GM19455 (cell line): ENCODE results near the gene MROH2B.
"Not testable (repeated sequence)": the region's sequence is repeated elsewhere in the genome, so short reads cannot be mapped to it uniquely, and the experiment has no call there.

Source experiments
- ATAC-seq: cut with Tn5 transposase; IDR thresholded peaks from one replicate; pipeline ENCODE4 v1.9.1; 2021; ENCODE audit not compliant: unreplicated experiment

Gene MROH2B

DNA sequence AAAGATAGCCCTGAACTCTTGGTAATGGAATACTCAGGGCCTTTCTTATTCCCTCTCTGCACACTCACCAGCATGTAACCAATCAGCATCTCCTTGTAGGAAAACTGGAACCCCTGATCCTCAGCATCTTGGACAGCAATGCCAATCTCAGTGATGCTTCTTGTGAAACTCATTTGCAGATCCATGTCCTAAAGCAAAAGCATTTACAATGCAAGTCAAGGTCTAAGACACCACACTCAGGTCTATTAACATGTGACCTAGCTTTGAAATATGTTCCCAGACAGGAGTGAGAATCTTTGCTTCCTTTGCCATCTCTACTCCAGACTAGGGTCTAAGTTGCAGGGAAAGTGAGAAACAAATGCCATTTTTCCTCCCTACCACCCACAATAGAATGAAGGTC, 38.2 kb downstream of the MROH2B start:
- ATAC-seq, result no peak

DNA sequence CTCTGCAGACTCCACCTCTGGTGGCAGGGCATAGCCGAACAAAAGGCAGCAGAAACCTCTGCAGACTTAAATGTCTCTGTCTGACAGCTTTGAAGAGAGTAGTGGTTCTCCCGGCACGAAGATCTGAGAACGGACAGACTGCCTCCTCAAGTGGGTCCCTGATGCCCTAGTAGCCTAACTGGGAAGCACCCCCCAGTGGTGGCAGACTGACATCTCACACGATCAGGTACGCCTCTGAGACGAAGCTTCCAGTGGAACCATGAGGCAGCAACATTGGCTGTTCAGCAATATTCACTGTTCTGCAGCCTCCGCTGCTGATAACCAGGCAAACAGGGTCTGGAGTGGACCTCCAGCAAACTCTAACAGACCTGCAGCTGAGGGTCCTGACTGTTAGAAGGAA, 48.5 kb downstream of the MROH2B start:
- ATAC-seq, result not testable (repeated sequence)

DNA sequence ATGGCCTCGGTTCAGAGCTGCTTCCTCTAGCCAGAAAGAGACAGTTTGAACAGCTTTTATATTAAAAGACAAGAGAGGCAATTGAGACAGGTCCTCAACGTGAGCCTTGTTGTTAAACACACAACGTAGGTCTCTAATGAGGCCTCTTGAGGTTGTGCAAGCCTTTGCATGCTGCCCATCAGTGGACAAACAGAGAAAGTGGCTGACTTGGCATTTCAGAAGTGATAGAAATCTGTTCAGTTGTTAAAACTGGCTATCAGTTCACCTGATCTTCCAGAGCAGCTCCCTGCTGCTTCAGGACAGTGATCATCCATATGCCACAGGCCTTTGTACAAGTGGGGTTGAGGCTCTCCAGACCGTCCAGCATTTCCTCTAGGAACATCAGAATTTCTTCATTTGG, 58.8 kb downstream of the MROH2B start:
- no peak for ATAC-seq

DNA sequence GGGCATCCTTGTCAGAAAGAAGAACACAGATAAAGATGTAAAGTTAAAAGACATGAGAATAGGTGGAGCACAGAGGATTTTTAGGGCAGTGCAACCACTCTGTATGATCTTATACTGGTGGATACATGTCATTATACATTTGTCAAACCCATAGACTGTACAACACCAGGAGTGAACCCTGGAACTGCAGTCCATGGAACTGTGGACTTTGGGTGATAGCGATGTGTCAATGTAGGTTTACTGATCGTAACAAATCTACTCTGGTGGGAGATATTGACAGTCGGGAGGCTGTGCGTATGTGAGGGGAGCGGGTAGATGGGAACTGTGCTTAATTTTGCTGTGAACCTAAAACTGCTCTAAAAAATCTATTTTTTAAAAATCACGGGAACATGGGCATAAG, 60.6 kb downstream of the MROH2B start:
- no peak for ATAC-seq

DNA sequence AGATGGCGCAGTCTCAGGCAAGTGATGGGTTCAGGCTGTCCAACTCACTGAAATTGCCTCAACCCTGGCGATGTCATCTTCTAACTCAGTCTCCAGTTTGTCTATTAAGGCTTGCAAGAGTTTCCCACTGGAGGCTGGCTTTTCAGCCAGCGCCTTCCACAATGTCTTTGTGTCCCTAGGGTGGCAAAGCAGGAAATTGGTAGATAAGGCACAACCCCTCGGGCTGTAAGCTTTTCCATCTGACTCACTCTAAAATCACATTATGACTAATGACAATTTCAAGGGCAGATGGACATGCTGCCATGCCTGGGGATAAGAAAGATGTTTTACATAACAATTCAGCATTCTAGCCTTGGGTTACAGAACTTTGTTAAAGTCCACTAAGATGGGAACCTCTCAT, 61.9 kb downstream of the MROH2B start:
- no peak for ATAC-seq

DNA sequence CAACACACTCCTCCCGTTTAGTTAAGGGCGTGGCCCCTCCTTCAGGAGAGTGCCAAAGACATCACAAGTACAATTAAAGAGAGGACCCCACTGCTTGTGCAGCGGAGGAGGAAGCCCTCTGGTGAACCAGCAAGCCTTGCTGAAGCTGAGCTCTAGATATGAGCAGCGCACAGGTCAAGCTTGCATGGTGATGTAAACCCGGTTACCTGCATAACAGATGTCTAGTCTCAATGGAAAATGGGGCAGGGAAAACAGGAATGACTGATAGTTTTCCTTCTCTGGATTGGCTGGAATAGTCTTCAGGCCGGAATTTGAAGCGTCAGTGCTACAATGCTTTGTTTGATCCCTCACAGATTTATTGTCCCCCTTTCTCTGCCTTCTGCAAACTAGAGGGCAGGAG, 66.2 kb downstream of the MROH2B start:
- no peak for ATAC-seq

DNA sequence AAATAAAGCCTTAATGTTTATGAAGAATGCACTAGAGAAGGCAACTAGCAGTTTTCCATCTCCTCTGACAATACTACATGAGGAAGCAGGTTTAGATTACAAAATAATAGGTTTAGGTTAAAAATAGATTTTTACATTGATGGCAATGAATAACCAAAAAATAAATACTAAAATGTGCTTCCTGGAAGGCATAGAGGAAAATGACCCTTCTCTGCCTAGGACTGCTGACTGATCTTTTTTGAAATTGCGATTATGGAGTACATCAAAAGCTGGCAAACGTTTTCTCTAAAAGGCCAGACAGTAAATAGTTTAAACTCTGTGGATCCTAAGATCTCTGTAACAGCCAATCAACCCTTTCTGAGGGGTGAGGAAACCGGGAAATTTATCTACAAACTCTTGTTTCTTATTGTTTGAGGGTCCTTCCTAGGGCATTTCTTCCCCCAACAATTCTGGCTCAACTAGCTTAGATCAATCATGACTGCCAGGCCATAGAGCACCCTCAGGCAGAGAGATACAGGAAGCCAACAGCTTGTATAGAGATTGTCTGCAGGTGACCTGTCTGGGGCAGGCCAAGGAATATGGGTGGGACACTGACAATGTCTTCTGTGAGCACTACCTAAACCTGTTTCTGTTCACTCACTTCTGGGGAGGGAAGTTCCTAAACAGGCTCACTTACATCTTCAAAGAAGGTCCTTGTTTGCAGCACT, 67.3 kb downstream of the MROH2B start:
- ATAC-seq, result no peak

DNA sequence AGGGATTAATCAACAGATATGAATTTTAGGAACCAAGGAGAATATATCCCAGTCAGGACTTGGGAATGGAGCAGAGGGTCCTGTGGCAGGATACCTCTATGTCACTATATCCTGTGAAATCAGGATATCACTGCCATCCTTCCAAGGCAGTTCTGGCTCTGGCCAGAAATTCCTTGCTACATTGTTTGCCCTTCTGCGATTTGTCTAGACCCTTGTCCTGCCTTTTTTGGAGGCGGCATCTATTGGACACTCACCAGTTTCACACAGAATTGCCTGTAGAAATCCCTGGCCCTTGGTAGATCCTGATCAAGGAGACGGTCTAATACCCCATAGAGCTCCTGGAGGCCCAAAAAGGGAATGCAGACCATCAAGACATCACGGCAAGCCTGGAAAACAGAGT, 71.2 kb downstream of the MROH2B start:
- no peak for ATAC-seq

DNA sequence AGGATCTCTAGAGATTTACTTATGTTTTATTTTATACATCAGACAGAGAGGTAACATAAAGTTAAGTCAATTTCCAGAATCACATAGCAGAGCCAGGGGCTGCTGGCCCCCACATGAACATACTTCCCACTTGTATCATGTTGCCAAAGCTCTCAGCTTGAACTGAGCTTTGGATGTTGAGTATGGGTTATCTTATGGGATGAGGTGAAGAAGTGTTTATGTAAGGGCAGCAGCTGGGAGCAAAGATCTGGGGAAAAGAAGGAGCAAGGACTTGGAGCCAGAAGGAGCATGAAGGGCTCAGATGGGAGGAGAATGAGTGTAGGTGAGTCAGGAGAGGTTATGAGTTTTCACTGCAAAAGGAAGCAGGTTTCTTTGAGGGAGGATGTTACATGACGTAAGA, 72.0 kb downstream of the MROH2B start:
- no peak for ATAC-seq

DNA sequence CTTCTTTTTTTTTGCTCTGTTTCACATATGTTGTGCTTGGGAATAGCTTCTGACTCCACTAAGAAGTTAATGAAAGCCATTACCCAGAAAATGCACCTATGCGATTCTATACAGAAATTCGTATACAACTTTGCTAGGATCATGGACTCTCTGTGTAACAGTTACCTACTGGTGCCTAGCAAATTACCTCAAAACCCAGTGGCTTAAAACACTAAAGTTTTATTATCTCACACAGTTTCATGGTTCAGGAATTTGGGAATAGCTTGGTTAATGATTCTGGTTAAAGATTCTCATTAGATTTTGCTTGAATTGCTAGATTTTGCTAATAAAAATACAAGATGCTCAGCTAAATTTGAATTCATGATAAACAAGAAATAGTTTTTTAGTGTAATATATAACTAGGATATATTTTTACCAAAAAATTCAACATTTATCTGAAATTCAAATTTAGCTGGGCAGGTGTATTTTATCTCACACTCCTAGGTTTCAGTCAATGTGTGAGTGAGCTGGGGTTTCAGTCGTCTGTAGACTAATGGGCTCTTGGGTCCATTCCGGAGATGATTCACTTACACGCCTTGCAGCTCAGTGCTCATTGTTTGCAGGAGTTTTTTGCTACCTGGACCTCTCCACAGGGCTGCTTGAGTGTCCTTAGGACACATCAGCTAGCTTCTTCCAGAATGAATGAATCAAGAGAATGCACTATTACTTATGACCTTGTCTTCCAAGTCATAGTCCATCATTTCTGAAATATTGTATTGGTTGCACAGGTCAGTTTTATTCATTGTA, 75.1 kb downstream of the MROH2B start:
- no peak for ATAC-seq

DNA sequence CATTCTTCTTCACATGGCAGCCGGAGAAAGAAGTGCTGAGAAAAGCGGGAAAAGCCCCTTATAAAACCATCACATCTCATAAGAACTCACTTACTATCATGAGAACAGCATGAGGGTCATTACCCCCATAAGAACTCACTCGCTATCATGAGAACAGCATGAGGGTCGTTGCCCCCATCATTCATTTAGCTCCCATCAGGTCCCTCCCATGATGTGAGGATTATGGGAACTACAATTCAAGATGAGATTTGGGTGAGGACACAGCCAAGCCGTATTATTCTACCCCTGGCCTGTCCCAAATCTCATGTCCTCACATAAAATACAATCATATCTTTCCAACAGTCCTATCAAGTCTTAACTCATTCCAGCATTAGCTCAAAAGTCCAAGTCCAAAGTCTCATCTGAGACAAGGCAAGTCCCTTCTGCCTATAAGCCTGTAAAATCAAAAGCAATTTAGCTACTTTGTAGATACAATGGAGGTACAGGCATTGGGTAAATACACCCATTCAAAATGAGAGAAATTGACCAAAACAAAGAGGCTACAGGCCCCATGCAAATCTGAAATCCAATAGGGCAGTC, 79.1 kb downstream of the MROH2B start:
- no peak for ATAC-seq

DNA sequence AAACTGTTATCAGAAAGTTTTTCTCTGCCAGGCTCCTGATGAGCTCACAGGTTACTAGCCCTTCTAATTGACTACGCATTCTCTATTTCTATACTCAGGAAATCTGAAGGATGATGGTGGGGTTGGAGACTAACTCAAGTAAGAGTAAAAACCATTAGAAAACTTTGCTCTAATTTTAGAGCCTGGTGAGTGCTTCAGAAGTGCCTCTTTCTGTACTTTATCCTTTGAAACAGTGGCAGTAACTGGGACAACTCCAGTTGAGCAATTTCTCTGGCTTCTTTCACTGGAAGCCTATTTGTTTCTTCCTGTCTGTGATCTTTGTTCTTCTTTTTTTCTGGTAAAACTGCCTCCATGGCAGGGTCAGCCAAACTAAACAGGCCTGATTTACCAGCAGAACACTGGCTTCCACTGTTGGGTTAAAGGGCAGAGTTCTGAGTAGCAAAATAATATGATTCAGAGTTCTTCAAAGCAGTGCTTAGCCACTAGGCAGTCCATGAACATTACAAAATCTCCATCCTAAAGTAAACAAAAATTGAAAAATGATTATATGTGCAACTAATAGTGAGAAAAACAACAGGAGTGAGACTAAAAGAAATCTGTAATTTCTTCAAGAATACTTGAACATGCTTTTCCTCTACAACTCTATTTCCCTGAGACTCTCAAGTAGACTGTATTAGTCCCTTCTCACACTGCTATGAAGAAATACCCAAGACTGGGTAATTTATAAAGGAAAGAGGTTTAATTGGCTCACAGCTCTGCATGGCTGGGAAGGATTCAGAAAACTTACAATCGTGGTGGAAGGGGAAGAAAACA, 79.8 kb downstream of the MROH2B start:
- ATAC-seq, result no peak

DNA sequence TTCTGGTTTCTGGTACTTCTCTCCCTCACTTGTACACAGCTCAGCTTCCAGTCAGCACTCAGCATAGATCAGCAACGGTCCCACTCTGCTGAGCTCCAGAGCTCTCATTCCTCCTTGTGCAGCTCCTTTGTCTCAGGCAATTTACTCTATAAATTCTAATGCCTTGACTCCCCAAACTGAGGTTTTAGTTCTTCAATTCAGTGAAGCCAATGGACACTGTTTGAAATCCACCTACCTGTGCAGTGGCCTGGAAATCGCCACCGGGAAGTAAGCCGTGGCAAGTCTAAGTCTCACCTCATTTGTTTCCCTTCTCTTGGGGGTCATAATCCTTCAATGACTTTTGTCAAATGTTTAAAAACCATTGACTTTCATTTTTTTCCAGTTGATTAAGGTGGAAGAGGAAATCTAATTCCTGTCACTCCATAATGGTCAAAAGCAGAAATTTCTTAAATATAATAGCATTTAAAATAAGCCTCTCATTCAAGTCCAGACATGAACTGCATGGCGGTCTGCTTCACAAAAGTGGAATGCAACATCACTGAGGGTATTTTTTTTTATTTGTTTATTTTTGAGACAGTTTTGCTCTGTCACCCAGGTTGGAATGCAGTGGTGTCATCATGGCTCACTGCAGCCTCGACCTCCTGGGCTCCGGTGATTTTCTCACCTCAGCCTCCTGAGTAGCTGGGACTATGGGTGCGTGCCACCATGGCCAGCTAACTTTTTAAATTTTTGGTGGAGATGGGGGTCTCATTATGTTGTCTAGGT, 82.2 kb downstream of the MROH2B start:
- ATAC-seq, result no peak

DNA sequence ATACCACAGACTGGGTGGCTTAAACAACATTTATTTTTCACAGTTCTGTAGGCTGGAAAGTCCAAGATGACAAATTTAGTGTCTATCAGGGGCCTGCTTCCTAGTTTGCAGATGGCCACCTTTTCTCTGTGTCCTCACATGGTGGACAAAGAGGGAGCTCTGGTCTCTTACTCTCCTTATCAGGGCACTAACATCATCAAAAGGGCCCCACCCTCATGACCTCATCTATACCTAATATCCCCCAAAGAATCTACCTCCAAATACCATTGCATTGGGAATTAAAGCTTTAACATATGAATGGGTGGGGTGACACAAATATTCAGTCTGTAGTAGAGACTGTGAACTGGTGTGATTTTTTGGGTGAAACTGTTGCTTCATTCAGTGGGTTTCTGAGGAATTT, 83.8 kb downstream of the MROH2B start:
- ATAC-seq, result no peak

DNA sequence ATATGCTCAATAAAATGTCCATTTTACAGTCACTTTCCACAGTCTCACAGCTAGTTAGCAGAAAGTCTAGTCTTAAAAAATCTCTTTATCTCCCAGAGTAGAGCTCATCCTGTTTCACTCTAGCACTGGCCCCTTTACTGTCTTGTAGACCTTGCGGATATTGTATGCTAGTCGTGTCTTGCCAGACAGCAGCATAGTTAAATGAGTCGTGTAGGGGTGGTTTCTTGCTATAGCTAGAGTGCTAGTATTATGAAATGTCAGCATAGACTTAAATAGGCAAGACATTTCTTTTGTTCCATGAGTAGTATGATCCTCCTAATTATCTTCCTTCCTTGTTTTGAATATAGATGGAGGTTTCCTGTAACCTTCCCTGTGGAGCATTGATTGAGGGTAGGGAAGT, 84.5 kb downstream of the MROH2B start:
- ATAC-seq, result no peak

DNA sequence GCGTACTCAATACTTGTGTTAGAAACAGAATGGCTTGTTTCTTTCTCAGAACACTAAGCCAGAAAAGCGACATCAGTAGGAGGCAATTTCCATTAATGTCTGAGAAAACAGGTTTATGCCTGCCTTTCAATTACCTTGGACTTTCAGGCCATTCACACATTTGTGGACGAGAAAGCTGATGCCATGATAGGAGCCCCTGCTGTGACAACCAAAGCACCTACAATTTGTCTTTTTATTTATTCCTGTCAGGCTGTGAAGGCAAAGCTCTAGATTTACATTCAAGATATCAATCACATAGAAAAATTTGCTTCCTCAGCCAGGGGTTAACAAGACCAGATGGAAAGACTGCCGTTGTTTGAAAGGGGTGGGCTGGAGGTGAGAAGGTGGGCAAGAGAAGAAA, 85.6 kb downstream of the MROH2B start:
- no peak for ATAC-seq

DNA sequence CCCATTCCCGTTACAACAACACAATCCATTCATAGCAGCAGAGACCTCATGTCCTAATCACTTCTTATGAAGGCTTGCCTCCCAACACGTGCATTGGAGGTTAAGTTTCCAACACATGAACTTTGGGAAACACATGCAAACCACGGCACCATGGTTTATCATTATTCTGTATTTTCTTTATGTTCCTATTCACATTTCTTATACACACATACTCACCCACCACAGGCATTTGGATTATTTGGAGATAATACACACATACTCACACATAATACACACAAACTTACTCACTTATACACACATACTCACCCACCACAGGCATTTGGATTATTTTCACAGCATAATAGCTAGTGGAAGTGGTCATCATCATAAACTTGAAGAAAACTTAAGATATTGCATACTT, 86.3 kb downstream of the MROH2B start:
- ATAC-seq, result no peak

DNA sequence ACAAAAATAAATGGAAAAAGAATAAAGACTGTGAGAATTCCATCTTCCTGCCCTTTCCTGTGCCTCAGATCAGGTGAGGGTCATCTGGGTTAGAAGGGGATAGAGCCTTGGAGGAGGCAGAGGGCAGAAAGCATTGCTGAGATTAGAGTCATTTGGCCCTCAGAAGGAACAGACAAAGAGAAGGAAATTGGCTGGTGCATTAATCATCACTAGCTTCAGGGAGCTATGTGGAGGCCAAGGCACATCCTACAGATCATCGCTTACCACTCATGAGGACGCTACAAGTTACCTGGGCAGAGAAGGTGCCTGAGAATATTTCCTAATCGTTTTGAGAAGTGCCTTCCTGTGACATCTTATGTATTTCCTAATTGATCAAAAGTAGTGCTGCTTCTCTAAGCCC, 87.4 kb downstream of the MROH2B start:
- ATAC-seq, result no peak

DNA sequence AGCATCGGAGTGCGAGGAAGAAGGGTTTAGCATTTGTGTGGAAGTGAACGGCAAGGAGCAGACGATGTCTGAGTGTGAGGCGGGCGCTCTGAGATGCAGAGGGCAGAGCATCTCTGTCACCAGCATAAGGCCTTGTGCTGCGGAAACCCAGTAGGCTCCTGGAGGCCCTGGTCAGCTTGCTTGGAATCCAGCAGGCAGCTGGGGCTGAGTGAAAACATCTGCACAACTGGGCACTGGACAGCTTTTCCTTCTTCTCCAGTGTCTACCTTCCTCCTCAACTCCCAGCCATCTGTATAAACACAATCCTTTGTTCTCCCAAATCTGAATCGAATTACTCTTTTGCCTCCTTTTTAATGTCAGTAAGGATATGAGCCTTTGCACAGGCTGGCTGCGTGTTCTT, 89.7 kb downstream of the MROH2B start:
- no peak for ATAC-seq

DNA sequence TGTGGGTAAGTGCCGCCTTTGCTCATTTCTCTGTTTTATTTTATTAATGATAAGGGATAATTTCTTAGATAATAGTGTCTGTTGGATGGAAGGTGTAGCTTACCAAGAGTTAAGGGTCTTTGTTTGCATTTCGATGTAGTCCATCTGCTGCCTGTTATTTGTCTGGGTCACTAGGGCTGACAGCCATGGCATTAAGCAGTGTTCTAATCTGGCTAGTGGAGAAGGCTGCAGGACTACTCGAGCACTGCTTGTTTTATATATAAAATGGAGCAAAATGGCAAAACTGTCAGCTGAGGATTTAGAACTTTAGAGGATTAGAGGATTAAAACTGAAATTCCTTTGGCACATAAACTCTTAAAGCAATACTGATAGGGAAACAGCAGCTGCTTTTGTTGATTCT, 94.3 kb downstream of the MROH2B start:
- ATAC-seq, result no peak

DNA sequence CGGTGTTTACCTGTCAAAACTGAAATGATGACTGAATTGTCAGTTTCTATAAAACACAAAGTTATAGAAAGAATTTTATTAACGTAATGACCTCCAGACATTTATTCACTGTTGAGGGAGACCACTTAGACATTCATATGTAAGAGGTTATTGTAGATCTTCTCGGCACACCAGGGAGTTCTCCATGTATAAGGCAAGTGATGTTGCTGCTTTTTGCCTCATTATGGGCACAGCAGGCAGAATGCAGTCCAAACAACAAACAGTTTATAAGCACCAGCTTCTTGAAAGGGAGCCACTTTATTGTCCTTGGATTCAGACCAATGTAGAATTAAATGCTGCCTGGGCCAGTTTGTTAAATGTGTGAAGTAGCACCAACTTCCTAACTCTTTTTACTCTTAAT, 95.1 kb downstream of the MROH2B start:
- ATAC-seq, result no peak
